ENCODE measurements around the gene GRIN2A. TPM values are rescaled to one million over a fixed set of nuclear protein-coding genes. Genes with fewer than 3 reads are reported as not detected.

Gene GRIN2A
- total and polyA plus RNA-seq, 2 of the 13 experiments (the other 11 are each of a cell fraction or from before 2014, with no cell fraction given), result not detected

- Histone ChIP-seq H4K20me1 (ENCODE audit: insufficient read depth, low read length) (no peaks in the 10 kb centered on the region), H3K79me2 (ENCODE audit: insufficient read depth, low read length) (no peaks in the 10 kb centered on the region), H3K4me1 (ENCODE audit: insufficient read depth, low read length) (no peaks in the 10 kb centered on the region), H3K9ac (ENCODE audit: insufficient read depth, low read depth, low read length) (no peak overlapping the region), H3K27me3 (ENCODE audit: control insufficient read depth in 1 of 2, insufficient read depth in 2 of 2, low read length in 2 of 2) (peaks cover 0 to 8% of the 10 kb centered on the region in 2 experiments; a peak in 3 of 5 replicates), H3K9me3 (ENCODE audit: low read length) (no peaks in the 10 kb centered on the region), H2AFZ (ENCODE audit: low read length) (no peak overlapping the region), H3K4me3 (replicated peaks in 1 of 3; ENCODE audit: insufficient read depth in 1 of 3, low read depth in 2 of 3, low read length in 3 of 3) (no peak overlapping the region), H3K4me2 (ENCODE audit: low read depth, low read length) (no peak overlapping the region), H3K36me3 (replicated peaks in 1 of 2; ENCODE audit: control insufficient read depth in 1 of 2, insufficient read depth in 2 of 2, low read length in 2 of 2) (no peaks in the 10 kb centered on the region), H3K27ac (ENCODE audit: extremely low read length, insufficient read depth, low read length) (no peak overlapping the region)
- intact Hi-C loops (cut with micrococcal nuclease; ENCODE audit: unreplicated experiment), result no loop called here
- BruUV-seq (replicated peaks), result no TSS peak
- no peak for FAIRE-seq
- no peak for TF ChIP-seq NR0B2 (CRISPR knock-in tag; IDR thresholded peaks at IDR 0.05)
- TF ChIP-seq ZNF317 (CRISPR knock-in tag; IDR thresholded peaks at IDR 0.05), result no peak
- no peak for TF ChIP-seq SUZ12 (IDR thresholded peaks at IDR 0.05; ENCODE audit: low read depth, low read length)
- TF ChIP-seq PRMT3 (CRISPR knock-in tag; IDR thresholded peaks at IDR 0.05; ENCODE audit: borderline replicate concordance, low read depth), result no peak
- no peak for TF ChIP-seq ZNF12 (CRISPR knock-in tag; IDR thresholded peaks at IDR 0.05)
- no peak for TF ChIP-seq MTA3 (CRISPR knock-in tag; IDR thresholded peaks at IDR 0.05)
- TF ChIP-seq IKZF1 (IDR thresholded peaks at IDR 0.05), result no peak
- TF ChIP-seq PCBP2 (optimal IDR thresholded peaks at IDR 0.05; ENCODE audit: low read depth, low read length, poor library complexity, severe bottlenecking), result no peak
- TF ChIP-seq CREB1 (IDR thresholded peaks at IDR 0.05), result no peak
- no peak for TF ChIP-seq CREB1 (CRISPR knock-in tag; IDR thresholded peaks at IDR 0.05)
- TF ChIP-seq FOXP1 (IDR thresholded peaks at IDR 0.05), result no peak
- no peak for TF ChIP-seq FOXP1 (CRISPR knock-in tag; IDR thresholded peaks at IDR 0.05)
- TF ChIP-seq PREB (CRISPR knock-in tag; IDR thresholded peaks at IDR 0.05), result no peak
- POLR2A ChIA-PET, result no interaction called here
- CTCF ChIA-PET (ENCODE audit: low intra/inter-chr PET ratio, low total read pairs), result no interaction called here
- no peak for ATAC-seq
- in situ Hi-C loops (cut with HindIII; ENCODE audit: extremely low pct_ligation_motif_present, low pct_unique_long_range_greater_than_20kb), result no loop called here
- no peak for DNase-seq (ENCODE audit: low spot score)
Observed at GRCh38 chr16:10098991-10099390, 83.2 kb downstream of the GRIN2A start.

Data from HepG2 (cell line).